Measurements from ENCODE around the gene ID1.
"Not testable (repeated sequence)": the region's sequence is repeated elsewhere in the genome, so short reads cannot be mapped to it uniquely, and the experiment has no call there.

ID1 gene

GRCh38 chr20:31570021-31570463 is 35.0 kb upstream of the ID1 start:
- Mint-ChIP-seq H3K27ac (peak overlapping the region; percentile 37), H3K36me3 (peaks cover 56% of the 10 kb centered on the region), H3K4me3 (no peak overlapping the region), H3K4me1 (peaks cover 44% of the 10 kb centered on the region), H3K9me3 (no peaks in the 10 kb centered on the region)
- ATAC-seq (no peak), DNase-seq (ENCODE audit: low spot score in 2 of 2) (no peak)

DNA sequence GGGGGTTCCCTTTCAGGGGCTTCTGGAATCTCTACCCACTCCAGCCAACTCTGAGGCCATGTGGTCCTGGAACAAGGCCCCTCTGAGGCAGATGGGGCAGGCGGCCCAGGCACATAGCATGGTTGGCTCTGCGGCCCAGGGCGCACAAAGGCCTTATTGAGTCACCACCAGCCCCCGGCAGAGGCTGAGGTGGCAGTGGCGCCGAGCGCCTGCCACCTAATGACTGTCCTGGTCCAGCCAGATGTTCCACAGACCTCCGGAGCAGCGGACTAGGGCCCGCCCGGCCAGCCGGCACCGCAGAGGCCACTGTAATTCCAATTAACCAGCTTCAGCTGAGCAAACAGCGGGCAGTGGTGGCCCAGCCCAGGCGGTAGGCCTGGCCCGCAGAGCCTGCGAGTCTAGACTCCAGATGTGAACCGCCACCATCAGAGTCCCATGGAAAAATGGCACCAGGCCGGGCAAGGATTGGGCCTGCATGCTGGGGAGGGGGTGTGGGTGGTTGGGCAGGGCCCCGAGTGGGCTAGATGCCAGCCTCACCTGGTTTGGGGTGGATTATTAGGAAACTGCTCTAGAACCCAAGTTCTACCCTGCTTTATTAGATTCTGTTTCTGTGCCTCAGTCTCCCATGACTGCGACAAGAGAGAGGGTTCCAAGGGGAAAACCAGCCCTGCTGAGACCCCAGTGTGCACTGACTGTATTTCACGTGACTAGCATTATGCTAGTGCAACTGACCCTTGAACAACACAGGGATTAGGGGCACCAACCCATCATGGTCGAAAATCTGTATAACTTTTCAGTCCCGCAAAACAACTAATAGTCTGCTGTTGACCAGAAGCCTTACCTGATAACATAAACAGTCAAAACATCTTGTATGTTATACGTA is 34.1 kb upstream of the ID1 start:
- no peaks in the 10 kb centered on the region for H3K9me3 Mint-ChIP-seq
- peaks cover 44% of the 10 kb centered on the region for H3K4me1 Mint-ChIP-seq
- ATAC-seq: no peak
- no peak for DNase-seq (ENCODE audit: low spot score in 2 of 2)
- no peak overlapping the region for H3K4me3 Mint-ChIP-seq
- peaks cover 47% of the 10 kb centered on the region for H3K36me3 Mint-ChIP-seq
- H3K27ac Mint-ChIP-seq: peak overlapping the region; percentile 90

GRCh38 chr20:31572042-31572700 is 32.9 kb upstream of the ID1 start:
- H3K27ac Mint-ChIP-seq: peak overlapping the region; percentile 90
- peak overlapping the region; percentile 87 for H3K4me3 Mint-ChIP-seq
- peaks cover 43% of the 10 kb centered on the region for H3K36me3 Mint-ChIP-seq
- peak; percentile 1 for ATAC-seq
- DNase-seq (ENCODE audit: low spot score in 2 of 2): no peak
- H3K4me1 Mint-ChIP-seq: peaks cover 33% of the 10 kb centered on the region
- H3K9me3 Mint-ChIP-seq: no peaks in the 10 kb centered on the region

GRCh38 chr20:31572701-31573554 is 32.2 kb upstream of the ID1 start:
- peaks cover 28% of the 10 kb centered on the region for H3K4me1 Mint-ChIP-seq

GRCh38 chr20:31573555-31574321 is 31.4 kb upstream of the ID1 start:
- peak; percentile 0 for ATAC-seq
- Mint-ChIP-seq H3K36me3 (peaks cover 30% of the 10 kb centered on the region), H3K27ac (peak overlapping the region; percentile 90), H3K4me3 (peak overlapping the region; percentile 87), H3K9me3 (no peaks in the 10 kb centered on the region), H3K4me1 (peaks cover 28% of the 10 kb centered on the region)
- no peak for DNase-seq (ENCODE audit: low spot score in 2 of 2)

More at GRCh38 chr20:31572701-31573554, 32.2 kb upstream of the ID1 start:
- ATAC-seq: peak; percentile 91
- peak; percentile 68 to 87 for DNase-seq (ENCODE audit: low spot score in 2 of 2)
- Mint-ChIP-seq H3K4me3 (peak overlapping the region; percentile 87), H3K27ac (peak overlapping the region; percentile 90), H3K36me3 (peaks cover 36% of the 10 kb centered on the region), H3K9me3 (no peaks in the 10 kb centered on the region)

DNA sequence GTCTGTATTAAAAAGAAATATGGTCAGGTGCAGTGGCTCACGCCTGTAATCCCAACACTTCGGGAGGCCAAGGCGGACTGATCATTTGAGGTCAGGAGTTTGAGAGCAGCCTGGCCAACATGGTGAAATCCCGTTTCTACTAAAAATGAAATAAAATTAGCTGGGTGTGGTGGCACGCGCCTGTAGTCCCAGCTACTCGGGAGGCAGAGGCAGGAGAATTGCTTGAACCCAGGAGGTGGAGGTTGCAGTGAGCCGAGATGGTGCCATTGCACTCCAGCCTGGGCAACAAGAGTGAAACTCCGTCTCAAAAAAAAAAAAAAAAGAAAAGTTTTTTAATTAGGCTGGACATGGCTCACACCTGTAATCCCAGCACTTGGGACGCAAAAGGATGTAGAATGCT is 30.1 kb upstream of the ID1 start:
- not testable (repeated sequence) for DNase-seq (ENCODE audit: low spot score in 2 of 2); H3K27ac Mint-ChIP-seq; H3K4me3 Mint-ChIP-seq; ATAC-seq; H3K9me3 Mint-ChIP-seq
- Mint-ChIP-seq H3K36me3 (peaks cover 17% of the 10 kb centered on the region), H3K4me1 (peaks cover 19% of the 10 kb centered on the region)

- DNase-seq (ENCODE audit: low spot score in 2 of 2) (no peak), ATAC-seq (no peak)
- no peak overlapping the region for H3K4me3 Mint-ChIP-seq
- H3K27ac Mint-ChIP-seq: no peak overlapping the region
- H3K9me3 Mint-ChIP-seq: no peaks in the 10 kb centered on the region
- H3K36me3 Mint-ChIP-seq: peaks cover 16% of the 10 kb centered on the region
- H3K4me1 Mint-ChIP-seq: peaks cover 19% of the 10 kb centered on the region
Observed at GRCh38 chr20:31576751-31577150, 28.3 kb upstream of the ID1 start.

- no peak for DNase-seq (ENCODE audit: low spot score in 2 of 2)
- H3K9me3 Mint-ChIP-seq: no peaks in the 10 kb centered on the region
- ATAC-seq: no peak
- peaks cover 15% of the 10 kb centered on the region for H3K4me1 Mint-ChIP-seq
- no peak overlapping the region for H3K27ac Mint-ChIP-seq
- H3K4me3 Mint-ChIP-seq: no peak overlapping the region
- H3K36me3 Mint-ChIP-seq: peaks cover 16% of the 10 kb centered on the region
Observed at GRCh38 chr20:31577194-31577593, 27.9 kb upstream of the ID1 start.

- DNase-seq (ENCODE audit: low spot score in 2 of 2) (no peak), ATAC-seq (no peak)
- Mint-ChIP-seq H3K9me3 (no peaks in the 10 kb centered on the region), H3K27ac (no peak overlapping the region), H3K4me3 (no peak overlapping the region), H3K36me3 (peaks cover 11% of the 10 kb centered on the region), H3K4me1 (peaks cover 5% of the 10 kb centered on the region)
Observed at GRCh38 chr20:31578448-31579138, 26.5 kb upstream of the ID1 start.

- H3K9me3 Mint-ChIP-seq: no peaks in the 10 kb centered on the region
- no peak overlapping the region for H3K27ac Mint-ChIP-seq
- ATAC-seq (no peak), DNase-seq (ENCODE audit: low spot score in 2 of 2) (no peak)
- H3K4me1 Mint-ChIP-seq: no peaks in the 10 kb centered on the region
- H3K36me3 Mint-ChIP-seq: peaks cover 5% of the 10 kb centered on the region
- no peak overlapping the region for H3K4me3 Mint-ChIP-seq
Observed at GRCh38 chr20:31579245-31579644, 25.8 kb upstream of the ID1 start.

GRCh38 chr20:31579941-31580651 is 25.0 kb upstream of the ID1 start:
- H3K4me3 Mint-ChIP-seq; ATAC-seq; H3K36me3 Mint-ChIP-seq; H3K4me1 Mint-ChIP-seq; H3K9me3 Mint-ChIP-seq; H3K27ac Mint-ChIP-seq; DNase-seq (ENCODE audit: low spot score in 2 of 2): not testable (repeated sequence)

- DNase-seq (ENCODE audit: low spot score in 2 of 2): no peak
- no peaks in the 10 kb centered on the region for H3K9me3 Mint-ChIP-seq
- H3K27ac Mint-ChIP-seq: no peak overlapping the region
- H3K36me3 Mint-ChIP-seq: peaks cover 5% of the 10 kb centered on the region
- no peaks in the 10 kb centered on the region for H3K4me1 Mint-ChIP-seq
- ATAC-seq: no peak
- no peak overlapping the region for H3K4me3 Mint-ChIP-seq
Observed at GRCh38 chr20:31580706-31581105, 24.4 kb upstream of the ID1 start.

- no peak overlapping the region for H3K27ac Mint-ChIP-seq
- peaks cover 1% of the 10 kb centered on the region for H3K36me3 Mint-ChIP-seq
- no peak overlapping the region for H3K4me3 Mint-ChIP-seq
- no peaks in the 10 kb centered on the region for H3K4me1 Mint-ChIP-seq
- ATAC-seq (no peak), DNase-seq (ENCODE audit: low spot score in 2 of 2) (no peak)
- H3K9me3 Mint-ChIP-seq: no peaks in the 10 kb centered on the region
Observed at GRCh38 chr20:31581391-31581790, 23.7 kb upstream of the ID1 start.

All from stimulated activated effector memory CD8-positive, alpha-beta T cell treated with anti-CD3 and anti-CD28 coated beads, Interleukin-12 subunit alpha, Interleukin-12 subunit beta, amount 100 ng/mL, for 72 hours (primary cell).